Heart left ventricle (tissue), 13 donors: ENCODE data around the gene COMTD1.

ENCODE experiments used
- CTCF ChIP-seq, 12 donors: fragments of 200-600 bp; sonication (generic) in 4 of 12; IDR thresholded peaks; one replicate each; pipeline versions ENCODE4 v1.5.0 to v1.8.0; 2018 to 2022; ENCODE audit warnings: antibody characterized with exemption in 12 of 12, mild to moderate bottlenecking in 5 of 12
- POLR2A ChIP-seq, 2 donors: fragments of 450-650 bp; IDR thresholded peaks; one replicate each; pipeline ENCODE4 v1.6.1; 2017; ENCODE audit warnings: antibody characterized with exemption in 2 of 2, mild to moderate bottlenecking in 2 of 2, moderate library complexity in 2 of 2
- donor health status: ischemic (EF 13 %, LVEDD 7.1; RV severe dilation, severe dysfunction).
- donor health status: DM: no; HTN: yes; CAD: no.
- donor health status: DM: no; HTN: no; CAD: no.
- donor health status: ischemic (EF 25% LVEDD 6.9; RV normal size, moderate dysfunction).
- donor health status: ischemic (EF 25% LVEDD 5.7; RV mildly dilated, moderate dysfunction).
- donor health status: ischemic (EF 35%, LVEDD 5.7; RV mildly dilated, moderate dysfunction).
- donor health status: nonischemic (EF 11% LVEDD 7.7; RV severe dilation, severe dysfunction).
- donor health status: DM: yes; HTN: yes; CAD: no.
- donor health status: PGD.
- donor health status: ischemic (EF 29% LVEDD 5.4; RV normal size, mild dysfunction).
- donor health status: nonischemic (EF 23%, LVEDD 6.1; RV moderate dilation, normal function).

GRCh38 chr10:75247797-75248196 is 12.0 kb upstream of the COMTD1 start:
- TF ChIP-seq POLR2A (IDR thresholded peaks at IDR 0.05) (no peak), CTCF (IDR thresholded peaks at IDR 0.05) (no peak)
